Measurements from ENCODE around the gene XG.

- TF ChIP-seq CTCF (IDR thresholded peaks at IDR 0.05), result no peak
- TF ChIP-seq POLR2AphosphoS5 (IDR thresholded peaks at IDR 0.05; ENCODE audit: insufficient read depth in 1 of 2, low read depth in 1 of 2), result no peak
These were observed 19.8 kb upstream of the XG start for GRCh38 chrX:2732076-2732475.
